Measurements from ENCODE around the gene ILF2. TPM values are rescaled to one million over a fixed set of nuclear protein-coding genes. Genes with fewer than 3 reads are reported as not detected.

The ILF2 gene
- total RNA-seq, 2 donors from 2014 or later: 69.2 to 80.9 TPM

- Histone ChIP-seq H3K4me1 (peaks cover 0 to 33% of the 10 kb centered on the region in 2 donors), H3K4me3 (no peak overlapping the region), H3K9me3 (no peaks in the 10 kb centered on the region), H3K27me3 (no peaks in the 10 kb centered on the region), H3K27ac (peak overlapping the region; percentile 84 to 91), H3K36me3 (no peaks in the 10 kb centered on the region)
- TF ChIP-seq, protein P1, sequence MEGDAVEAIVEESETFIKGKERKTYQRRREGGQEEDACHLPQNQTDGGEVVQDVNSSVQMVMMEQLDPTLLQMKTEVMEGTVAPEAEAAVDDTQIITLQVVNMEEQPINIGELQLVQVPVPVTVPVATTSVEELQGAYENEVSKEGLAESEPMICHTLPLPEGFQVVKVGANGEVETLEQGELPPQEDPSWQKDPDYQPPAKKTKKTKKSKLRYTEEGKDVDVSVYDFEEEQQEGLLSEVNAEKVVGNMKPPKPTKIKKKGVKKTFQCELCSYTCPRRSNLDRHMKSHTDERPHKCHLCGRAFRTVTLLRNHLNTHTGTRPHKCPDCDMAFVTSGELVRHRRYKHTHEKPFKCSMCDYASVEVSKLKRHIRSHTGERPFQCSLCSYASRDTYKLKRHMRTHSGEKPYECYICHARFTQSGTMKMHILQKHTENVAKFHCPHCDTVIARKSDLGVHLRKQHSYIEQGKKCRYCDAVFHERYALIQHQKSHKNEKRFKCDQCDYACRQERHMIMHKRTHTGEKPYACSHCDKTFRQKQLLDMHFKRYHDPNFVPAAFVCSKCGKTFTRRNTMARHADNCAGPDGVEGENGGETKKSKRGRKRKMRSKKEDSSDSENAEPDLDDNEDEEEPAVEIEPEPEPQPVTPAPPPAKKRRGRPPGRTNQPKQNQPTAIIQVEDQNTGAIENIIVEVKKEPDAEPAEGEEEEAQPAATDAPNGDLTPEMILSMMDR (IDR thresholded peaks at IDR 0.05): no peak
- DNase-seq (ENCODE audit: low spot score): no peak
Measured at GRCh38 chr1:153698923-153699714, 28.3 kb upstream of the ILF2 start.

DNA sequence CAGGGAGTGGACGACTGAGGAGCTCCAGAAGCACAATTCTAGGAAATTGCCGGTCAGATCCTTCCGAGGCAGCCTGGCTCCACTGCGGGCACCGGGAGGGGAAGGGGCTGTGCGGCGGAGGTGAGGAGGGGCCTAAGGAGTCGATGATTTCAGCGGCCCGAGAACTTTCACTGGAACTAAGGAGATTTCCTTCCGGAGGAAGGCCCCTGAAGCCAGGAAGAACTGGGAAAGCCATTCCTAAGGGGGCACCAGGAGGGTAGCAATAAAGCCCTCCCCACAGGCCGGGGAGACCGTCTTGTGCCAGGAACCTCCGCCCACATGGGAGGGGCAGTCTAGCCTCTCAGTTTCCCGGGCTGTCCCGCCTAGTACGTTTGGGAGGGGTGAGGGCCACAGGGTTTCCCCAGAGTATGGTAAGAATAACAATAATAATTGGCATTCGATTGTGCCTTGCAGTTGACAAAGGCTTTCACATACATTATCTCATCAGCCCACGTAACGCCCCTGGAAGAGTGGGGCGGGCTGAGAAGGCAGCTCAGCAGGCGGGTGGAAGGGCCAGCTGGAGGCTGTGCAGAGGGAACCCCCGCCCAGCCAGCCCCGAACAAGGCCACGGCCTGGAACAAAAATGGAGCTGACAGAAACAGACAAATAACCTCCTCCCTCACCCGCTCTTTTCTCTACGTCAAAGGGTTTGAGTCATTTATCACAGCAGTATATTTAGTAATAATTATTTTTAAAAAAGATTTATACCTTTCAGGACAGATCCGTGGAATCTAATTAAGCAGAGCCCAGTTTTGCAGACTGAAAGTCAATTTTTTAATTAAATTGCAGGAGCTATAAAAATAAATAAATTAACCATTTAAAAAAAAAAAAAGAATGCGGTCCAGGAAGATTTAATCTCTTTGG is 27.5 kb upstream of the ILF2 start:
- H3K4me3 ChIP-seq: peak overlapping the region in 1 of 2 donors; percentile 19
- peak; percentile 91 for DNase-seq (ENCODE audit: low spot score)
- H3K36me3 ChIP-seq: no peaks in the 10 kb centered on the region
- no peaks in the 10 kb centered on the region for H3K9me3 ChIP-seq
- no peaks in the 10 kb centered on the region for H3K27me3 ChIP-seq
- H3K4me1 ChIP-seq: peaks cover 0 to 33% of the 10 kb centered on the region in 2 donors
- H3K27ac ChIP-seq: peak overlapping the region; percentile 84 to 91
- TF ChIP-seq, protein P1 (IDR thresholded peaks at IDR 0.05): no peak

- DNase-seq (ENCODE audit: low spot score): peak; percentile 82
- H3K9me3 ChIP-seq: no peaks in the 10 kb centered on the region
- H3K36me3 ChIP-seq: no peaks in the 10 kb centered on the region
- peak overlapping the region in 1 of 2 donors; percentile 19 for H3K4me3 ChIP-seq
- peak overlapping the region; percentile 84 to 91 for H3K27ac ChIP-seq
- H3K27me3 ChIP-seq: no peaks in the 10 kb centered on the region
- TF ChIP-seq, protein P1 (IDR thresholded peaks at IDR 0.05): no peak
- peaks cover 0 to 33% of the 10 kb centered on the region in 2 donors for H3K4me1 ChIP-seq
Measured at GRCh38 chr1:153697191-153698019, 26.6 kb upstream of the ILF2 start.

DNA sequence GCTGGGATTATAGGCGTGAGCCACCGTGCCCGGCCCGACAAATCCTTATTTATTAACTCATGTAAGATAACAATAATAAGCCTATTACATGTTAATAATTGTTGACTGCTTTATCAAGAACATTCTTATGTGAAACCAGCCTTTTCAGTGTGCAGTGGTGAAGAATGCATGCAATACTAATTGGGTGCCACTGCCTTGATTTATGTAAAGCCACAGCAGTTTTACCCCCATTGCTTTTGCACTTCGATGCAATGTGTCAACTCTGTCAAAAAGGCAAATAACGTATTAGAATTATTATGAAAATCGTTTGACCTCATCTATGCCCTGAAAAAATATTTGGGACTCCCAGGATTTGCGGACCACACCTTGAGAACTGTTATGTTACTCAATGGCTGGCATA is 25.9 kb upstream of the ILF2 start:
- TF ChIP-seq, protein P1 (IDR thresholded peaks at IDR 0.05): no peak
- Histone ChIP-seq H3K36me3 (no peaks in the 10 kb centered on the region), H3K27ac (peak overlapping the region; percentile 84 to 91), H3K4me3 (no peak overlapping the region), H3K4me1 (peaks cover 0 to 33% of the 10 kb centered on the region in 2 donors), H3K27me3 (no peaks in the 10 kb centered on the region), H3K9me3 (no peaks in the 10 kb centered on the region)
- no peak for DNase-seq (ENCODE audit: low spot score)

GRCh38 chr1:153693466-153693865 is 22.7 kb upstream of the ILF2 start:
- TF ChIP-seq, protein P1 (IDR thresholded peaks at IDR 0.05): no peak
- no peak overlapping the region for H3K4me3 ChIP-seq
- no peak for DNase-seq (ENCODE audit: low spot score)
- H3K27ac ChIP-seq: no peak overlapping the region
- H3K4me1 ChIP-seq: peaks cover 0 to 16% of the 10 kb centered on the region in 2 donors
- H3K27me3 ChIP-seq: no peaks in the 10 kb centered on the region
- no peaks in the 10 kb centered on the region for H3K9me3 ChIP-seq
- peaks cover 4% of the 10 kb centered on the region for H3K36me3 ChIP-seq

Measured in right atrium auricular region (tissue), 2 donors.